RWPE1 (cell line): Measurements from ENCODE around the gene CD247.

Source experiments
- CTCF ChIA-PET: fragments of 350-600 bp; sonication (Branson Sonifier 250); formaldehyde crosslinking; extraction: SDS; loops from one replicate; lab custom pipeline; 2021; lab: Yijun Ruan, JAX
- POLR2A ChIA-PET: fragments of 400-600 bp; formaldehyde crosslinking; extraction: SDS; loops from one replicate; lab custom pipeline; 2020; ENCODE audit warnings: antibody characterized with exemption; ENCODE audit not compliant: low non-redundant PET; lab: Yijun Ruan, JAX
- DNase-seq: peaks from one replicate; pipeline ENCODE4 v3.0.0; 2012; ENCODE audit warnings: low spot score
- H3K27ac ChIP-seq: fragments of 450-650 bp; 2 replicates; pipeline ENCODE4 v1.5.1; 2017
- CTCF ChIP-seq: fragments of 450-650 bp; conservative IDR thresholded peaks from 2 replicates; pipeline ENCODE4 v1.5.1; 2017; ENCODE audit warnings: low read depth, mild to moderate bottlenecking

Gene CD247

GRCh38 chr1:167490765-167491164, 27.6 kb downstream of the CD247 start:
- ChIA-PET CTCF (no interaction called here), POLR2A (no interaction called here)
- DNase-seq: no peak
- TF ChIP-seq CTCF: no peak
- H3K27ac ChIP-seq: no peak overlapping the region

GRCh38 chr1:167489571-167490340, 28.6 kb downstream of the CD247 start:
- CTCF ChIA-PET: no interaction called here
- no peak for DNase-seq
- no peak overlapping the region for H3K27ac ChIP-seq
- POLR2A ChIA-PET: no interaction called here
- TF ChIP-seq CTCF: no peak

- TF ChIP-seq CTCF: no peak
- no peak overlapping the region for H3K27ac ChIP-seq
- CTCF ChIA-PET: no interaction called here
- DNase-seq: no peak
- POLR2A ChIA-PET: no interaction called here
These were observed 29.5 kb downstream of the CD247 start for GRCh38 chr1:167488786-167489185.

- no peak for DNase-seq
- ChIA-PET POLR2A (no interaction called here), CTCF (no interaction called here)
- H3K27ac ChIP-seq: no peak overlapping the region
- no peak for TF ChIP-seq CTCF
These were observed 30.7 kb downstream of the CD247 start for GRCh38 chr1:167487614-167488013.

GRCh38 chr1:167486090-167486824, 32.1 kb downstream of the CD247 start:
- no peak overlapping the region for H3K27ac ChIP-seq
- TF ChIP-seq CTCF: no peak
- DNase-seq: no peak
- CTCF ChIA-PET: no interaction called here
- POLR2A ChIA-PET: no interaction called here

- CTCF ChIA-PET: no interaction called here
- H3K27ac ChIP-seq: no peak overlapping the region
- POLR2A ChIA-PET: no interaction called here
- no peak for TF ChIP-seq CTCF
- no peak for DNase-seq
These were observed 33.4 kb downstream of the CD247 start for GRCh38 chr1:167484726-167485502.
